OCI-LY7 (cell line): ENCODE measurements around the gene PAPOLB. TPM values are rescaled to one million over a fixed set of nuclear protein-coding genes. Genes with fewer than 3 reads are reported as not detected.

Source experiments
- BruUV-seq: library from RNA; stranded (reverse); fragments of 400-500 nt; replicated peaks from 2 replicates; lab custom pipeline; 2021; lab: Mats Ljungman, UMichigan
- CTCF ChIA-PET: fragments of 300-600 bp; sonication (Branson Sonifier 250); formaldehyde crosslinking; loops from one replicate; lab custom pipeline; 2022; ENCODE audit warnings: antibody characterized with exemption; ENCODE audit not compliant: unreplicated experiment; lab: Charles Lee
- POLR2A ChIA-PET: fragments of 300-600 bp; sonication (Branson Sonifier 250); formaldehyde crosslinking; loops from one replicate; lab custom pipeline; 2022; ENCODE audit warnings: antibody characterized with exemption; lab: Charles Lee
- DNase-seq: peaks from one replicate; pipeline ENCODE4 v3.0.0-alpha.2; 2015; ENCODE audit warnings: low spot score
- H2AFZ ChIP-seq: fragments of 200-600 bp; sonication (generic), shearing (Covaris generic); 2 replicates; pipeline ENCODE4 v1.6.1; 2014; ENCODE audit warnings: mild to moderate bottlenecking, antibody characterized with exemption, low read length, moderate library complexity
- H3K27ac ChIP-seq: fragments of 200-600 bp; sonication (generic); 2 replicates; pipeline ENCODE4 v1.5.1; 2014; ENCODE audit warnings: mixed run types, low read depth, mild to moderate bottlenecking, moderate library complexity, low read length, inconsistent platforms; ENCODE audit not compliant: poor library complexity, severe bottlenecking
- H3K36me3 ChIP-seq: fragments of 200-600 bp; sonication (generic); 2 replicates; pipeline ENCODE4 v1.6.1; 2014; ENCODE audit warnings: mild to moderate bottlenecking, antibody characterized with exemption, low read length, moderate library complexity, mixed read lengths; ENCODE audit not compliant: insufficient read depth
- H3K4me1 ChIP-seq: fragments of 200-600 bp; sonication (generic); 2 replicates; pipeline ENCODE4 v1.5.1; 2014; ENCODE audit warnings: mild to moderate bottlenecking, low read length; ENCODE audit not compliant: insufficient read depth, poor library complexity, severe bottlenecking
- H3K4me2 ChIP-seq: fragments of 200-600 bp; sonication (generic); 2 replicates; pipeline ENCODE4 v1.6.1; 2014; ENCODE audit warnings: mild to moderate bottlenecking, low read length
- H3K4me3 ChIP-seq: fragments of 200-600 bp; sonication (generic); 2 replicates; pipeline ENCODE4 v1.5.1; 2014; ENCODE audit warnings: mild to moderate bottlenecking, low read depth, low read length; ENCODE audit not compliant: poor library complexity, severe bottlenecking
- H3K79me2 ChIP-seq: fragments of 200-600 bp; sonication (generic); 2 replicates; pipeline ENCODE4 v1.6.1; 2016; ENCODE audit warnings: low read depth, mild to moderate bottlenecking, low read length, moderate library complexity, mixed read lengths; ENCODE audit not compliant: insufficient read depth
- H3K9me2 ChIP-seq: fragments of 200-600 bp; sonication (generic); 2 replicates; pipeline ENCODE4 v1.6.1; 2016; ENCODE audit warnings: mild to moderate bottlenecking, low read length, mixed read lengths; ENCODE audit not compliant: insufficient read depth
- H3K9me3 ChIP-seq: fragments of 200-600 bp; sonication (generic); 2 replicates; pipeline ENCODE4 v1.6.1; 2014; ENCODE audit warnings: mild to moderate bottlenecking, mixed run types, low read length, mixed read lengths
- H4K20me1 ChIP-seq: fragments of 200-600 bp; sonication (generic); 2 replicates; pipeline ENCODE4 v1.6.1; 2014; ENCODE audit warnings: mild to moderate bottlenecking, antibody characterized with exemption, low read length, moderate library complexity, mixed read lengths; ENCODE audit not compliant: insufficient read depth
- CTCF ChIP-seq: fragments of 200-600 bp; sonication (generic); conservative IDR thresholded peaks from 2 replicates; pipeline ENCODE4 v1.5.1; 2014; ENCODE audit warnings: mild to moderate bottlenecking, antibody characterized with exemption, low read length, moderate library complexity, mixed read lengths
- EZH2phosphoT487 ChIP-seq: fragments of 200-600 bp; sonication (generic); IDR thresholded peaks from 2 replicates; pipeline ENCODE4 v1.6.1; 2018; ENCODE audit warnings: low read depth, borderline replicate concordance, mild to moderate bottlenecking, mixed run types, antibody characterized with exemption, low read length, moderate library complexity, mixed read lengths
- intact Hi-C: fragments of 100-400 bp; cut with micrococcal nuclease; formaldehyde crosslinking; loops from one replicate; pipeline ENCODE4 v1.10.0; 2022; ENCODE audit not compliant: unreplicated experiment
- total RNA-seq, 2 experiments: library from RNA; depleted of rRNA in 1 of 2; stranded (reverse); fragments of >200 nt in 1 of 2; shearing (Covaris generic) in 1 of 2; gene quantifications; 2 replicates each; pipeline ENCODE4 v1.2.3, GENCODE V29; 2014 to 2022

PAPOLB gene
- total RNA-seq, 2 experiments from 2014 or later = not detected

- Histone ChIP-seq H3K4me1 (no peaks in the 10 kb centered on the region), H4K20me1 (no peaks in the 10 kb centered on the region), H3K9me2 (no peaks in the 10 kb centered on the region), H3K27ac (no peak overlapping the region), H3K9me3 (no peaks in the 10 kb centered on the region), H3K79me2 (no peaks in the 10 kb centered on the region), H2AFZ (no peak overlapping the region), H3K36me3 (no peaks in the 10 kb centered on the region), H3K4me3 (no peak overlapping the region), H3K4me2 (no peak overlapping the region)
- TF ChIP-seq CTCF = no peak
- intact Hi-C loops = no loop called here
- POLR2A ChIA-PET = interaction anchor here (0.6 kb wide), 1 partner anchor 178 kb away, joined by 3 read pairs; no protein-coding TSS in a partner anchor
- BruUV-seq = no TSS peak
- no peak for DNase-seq
- CTCF ChIA-PET = no interaction called here
Observed at GRCh38 chr7:4816419-4817080, 45.3 kb downstream of the PAPOLB start.

- POLR2A ChIA-PET = no interaction called here
- no peak for DNase-seq
- Histone ChIP-seq H2AFZ (no peak overlapping the region), H3K4me3 (no peak overlapping the region), H3K79me2 (no peaks in the 10 kb centered on the region), H4K20me1 (no peaks in the 10 kb centered on the region), H3K36me3 (no peaks in the 10 kb centered on the region), H3K4me2 (no peak overlapping the region), H3K9me3 (no peaks in the 10 kb centered on the region), H3K9me2 (no peaks in the 10 kb centered on the region), H3K4me1 (no peaks in the 10 kb centered on the region), H3K27ac (no peak overlapping the region)
- intact Hi-C loops = no loop called here
- TF ChIP-seq EZH2phosphoT487 (no peak), CTCF (peak; percentile 37; the same call in 1 of the 2 replicates)
- CTCF ChIA-PET = no interaction called here
- no TSS peak for BruUV-seq
Observed at GRCh38 chr7:4815609-4816418, 46.0 kb downstream of the PAPOLB start.

- DNase-seq = no peak
- no peaks in the 10 kb centered on the region for H3K9me2 ChIP-seq
- H3K36me3 ChIP-seq = no peaks in the 10 kb centered on the region
- no TSS peak for BruUV-seq
- no peaks in the 10 kb centered on the region for H4K20me1 ChIP-seq
- no peak overlapping the region for H3K4me2 ChIP-seq
- H3K9me3 ChIP-seq = no peaks in the 10 kb centered on the region
- no peaks in the 10 kb centered on the region for H3K4me1 ChIP-seq
- H3K4me3 ChIP-seq = no peak overlapping the region
- TF ChIP-seq EZH2phosphoT487 = no peak
- no peak for TF ChIP-seq CTCF
- intact Hi-C loops = no loop called here
- no peak overlapping the region for H3K27ac ChIP-seq
- POLR2A ChIA-PET = no interaction called here
- H2AFZ ChIP-seq = no peak overlapping the region
- CTCF ChIA-PET = no interaction called here
- no peaks in the 10 kb centered on the region for H3K79me2 ChIP-seq
Observed at GRCh38 chr7:4815121-4815520, 46.7 kb downstream of the PAPOLB start.
